HL-60 (cell line): ENCODE results near the gene ANKFN1.

Experiments
- SPI1 ChIP-seq: IDR thresholded peaks from 2 replicates; pipeline ENCODE4 v1.6.1; 2012; ENCODE audit warnings: low read depth, mild to moderate bottlenecking, borderline replicate concordance
- TF ChIP-seq, protein P1 (sequence below): IDR thresholded peaks from one replicate; pipeline ENCODE4 v1.5.1; 2011; ENCODE audit warnings: low read length, control low read depth, inconsistent platforms; ENCODE audit not compliant: insufficient read depth

DNA sequence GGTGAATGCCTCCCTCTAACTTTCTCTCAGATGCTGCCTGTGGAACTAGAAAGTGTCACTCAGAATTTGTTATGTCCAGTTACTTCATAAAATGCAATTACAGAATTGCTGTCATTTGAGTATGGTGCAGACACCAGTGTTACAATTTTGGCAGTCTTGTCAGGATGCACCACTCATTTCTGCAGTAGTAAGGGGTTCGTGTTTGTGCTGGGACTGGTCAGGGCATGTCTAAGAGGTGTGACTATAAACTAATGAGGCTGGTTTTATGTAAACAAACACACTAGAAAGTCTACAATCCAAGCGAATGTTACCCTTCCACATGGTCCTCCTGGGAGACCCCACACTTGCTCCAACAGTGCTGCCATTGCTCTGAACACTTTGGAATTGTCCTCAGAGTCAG lies 206.2 kb downstream of the ANKFN1 start:
- TF ChIP-seq, protein P1, sequence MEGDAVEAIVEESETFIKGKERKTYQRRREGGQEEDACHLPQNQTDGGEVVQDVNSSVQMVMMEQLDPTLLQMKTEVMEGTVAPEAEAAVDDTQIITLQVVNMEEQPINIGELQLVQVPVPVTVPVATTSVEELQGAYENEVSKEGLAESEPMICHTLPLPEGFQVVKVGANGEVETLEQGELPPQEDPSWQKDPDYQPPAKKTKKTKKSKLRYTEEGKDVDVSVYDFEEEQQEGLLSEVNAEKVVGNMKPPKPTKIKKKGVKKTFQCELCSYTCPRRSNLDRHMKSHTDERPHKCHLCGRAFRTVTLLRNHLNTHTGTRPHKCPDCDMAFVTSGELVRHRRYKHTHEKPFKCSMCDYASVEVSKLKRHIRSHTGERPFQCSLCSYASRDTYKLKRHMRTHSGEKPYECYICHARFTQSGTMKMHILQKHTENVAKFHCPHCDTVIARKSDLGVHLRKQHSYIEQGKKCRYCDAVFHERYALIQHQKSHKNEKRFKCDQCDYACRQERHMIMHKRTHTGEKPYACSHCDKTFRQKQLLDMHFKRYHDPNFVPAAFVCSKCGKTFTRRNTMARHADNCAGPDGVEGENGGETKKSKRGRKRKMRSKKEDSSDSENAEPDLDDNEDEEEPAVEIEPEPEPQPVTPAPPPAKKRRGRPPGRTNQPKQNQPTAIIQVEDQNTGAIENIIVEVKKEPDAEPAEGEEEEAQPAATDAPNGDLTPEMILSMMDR, result no peak
- no peak for TF ChIP-seq SPI1
